GM19025 (cell line): ENCODE results near the gene PIP5K1B.

Source experiments
- ATAC-seq: cut with Tn5 transposase; IDR thresholded peaks from one replicate; pipeline ENCODE4 v1.9.1; 2021; ENCODE audit warnings: mild to moderate bottlenecking, low read depth, moderate library complexity; ENCODE audit not compliant: unreplicated experiment

Gene PIP5K1B

GRCh38 chr9:68883224-68883623 lies 178.2 kb downstream of the PIP5K1B start:
- ATAC-seq = no peak

GRCh38 chr9:68887232-68887631 lies 182.2 kb downstream of the PIP5K1B start:
- no peak for ATAC-seq

GRCh38 chr9:68894502-68894901 lies 189.5 kb downstream of the PIP5K1B start:
- no peak for ATAC-seq

- ATAC-seq = peak; percentile 88
Observed at GRCh38 chr9:68895741-68896478, 190.9 kb downstream of the PIP5K1B start.

GRCh38 chr9:68896486-68896885 lies 191.4 kb downstream of the PIP5K1B start:
- peak; percentile 27 for ATAC-seq

- ATAC-seq = no peak
Observed at GRCh38 chr9:68897577-68898145, 192.6 kb downstream of the PIP5K1B start.

GRCh38 chr9:68898781-68899439 lies 193.9 kb downstream of the PIP5K1B start:
- no peak for ATAC-seq

- no peak for ATAC-seq
Observed at GRCh38 chr9:68904454-68904853, 199.4 kb downstream of the PIP5K1B start.

- no peak for ATAC-seq
Observed at GRCh38 chr9:68905129-68905528, 200.1 kb downstream of the PIP5K1B start.

- no peak for ATAC-seq
Observed at GRCh38 chr9:68907910-68908309, 202.9 kb downstream of the PIP5K1B start.

GRCh38 chr9:68912561-68912960 lies 207.5 kb downstream of the PIP5K1B start:
- no peak for ATAC-seq

GRCh38 chr9:68913054-68913453 lies 208.0 kb downstream of the PIP5K1B start:
- ATAC-seq = no peak

- no peak for ATAC-seq
Observed at GRCh38 chr9:68914751-68915150, 209.7 kb downstream of the PIP5K1B start.

- no peak for ATAC-seq
Observed at GRCh38 chr9:68919661-68920060, 214.6 kb downstream of the PIP5K1B start.

- ATAC-seq = no peak
Observed at GRCh38 chr9:68920921-68921320, 215.9 kb downstream of the PIP5K1B start.

GRCh38 chr9:68923480-68923879 lies 218.4 kb downstream of the PIP5K1B start:
- no peak for ATAC-seq

- ATAC-seq = no peak
Observed at GRCh38 chr9:68925175-68925574, 220.1 kb downstream of the PIP5K1B start.

GRCh38 chr9:68927165-68927564 lies 222.1 kb downstream of the PIP5K1B start:
- no peak for ATAC-seq

GRCh38 chr9:68931821-68932220 lies 226.8 kb downstream of the PIP5K1B start:
- no peak for ATAC-seq

GRCh38 chr9:68932458-68932857 lies 227.4 kb downstream of the PIP5K1B start:
- no peak for ATAC-seq

GRCh38 chr9:68933434-68934328 lies 228.6 kb downstream of the PIP5K1B start:
- ATAC-seq = peak; percentile 96
